HCT116 (cell line): ENCODE data around the gene SLC12A5. TPM values are rescaled to one million over a fixed set of nuclear protein-coding genes. Genes with fewer than 3 reads are reported as not detected.

Source experiments
- ATAC-seq: fragments of 200-7000 bp; cut with Tn5 transposase; 2 replicates; pipeline ENCODE4 v1.9.1; 2020; ENCODE audit warnings: mild to moderate bottlenecking, moderate library complexity
- BruUV-seq: library from RNA; stranded (reverse); fragments of 400-500 nt; replicated peaks from 2 replicates; lab custom pipeline; 2021; lab: Mats Ljungman, UMichigan
- CTCF ChIA-PET: fragments of 300-600 bp; sonication (Branson Sonifier 250); formaldehyde crosslinking; loops from one replicate; lab custom pipeline; 2021; ENCODE audit warnings: antibody characterized with exemption; lab: Charles Lee
- POLR2A ChIA-PET: fragments of 300-600, 350-600 bp; sonication (Branson Sonifier 250); formaldehyde crosslinking; loops from one replicate; lab custom pipeline; 2021; ENCODE audit warnings: antibody characterized with exemption; lab: Charles Lee
- RAD21 ChIA-PET, 2 experiments: fragments of 300-600 bp; sonication (Branson Sonifier 250); formaldehyde crosslinking; loops; one replicate each; lab custom pipeline; 2023; ENCODE audit warnings: low total read pairs in 2 of 2; ENCODE audit not compliant: uncharacterized antibody in 2 of 2, unreplicated experiment in 2 of 2, low non-redundant PET in 1 of 2; lab: Charles Lee
- DNase-seq: peaks from one replicate; pipeline ENCODE4 v3.0.0-alpha.2; 2010; ENCODE audit warnings: low read depth, low spot score
- H2AFZ ChIP-seq: fragments of 200-600 bp; shearing (Covaris generic), sonication (generic); 2 replicates; pipeline ENCODE4 v1.6.1; 2017; ENCODE audit warnings: low read depth, mixed run types, mixed read lengths, antibody characterized with exemption, low read length; ENCODE audit not compliant: poor library complexity, severe bottlenecking
- H3K27ac ChIP-seq: 2 replicates; pipeline ENCODE4 v1.5.1; 2012; ENCODE audit warnings: low read depth, low read length
- H3K27me3 ChIP-seq: fragments of 200-600 bp; sonication (generic); 2 replicates; pipeline ENCODE4 v1.6.1; 2016; ENCODE audit warnings: mixed run types, low read length, mixed read lengths; ENCODE audit not compliant: insufficient read depth
- H3K36me3 ChIP-seq, 2 experiments: fragments of 200-500 bp in 1 of 2; fragments of 200-600 bp in 1 of 2; sonication (Bioruptor generic) in 1 of 2; sonication (generic) in 1 of 2; 2 replicates each; pipeline versions ENCODE4 v1.5.1 to v1.6.1; 2014 to 2016; ENCODE audit warnings: low read length in 2 of 2, inconsistent platforms in 1 of 2, mixed read lengths in 1 of 2, mixed run types in 1 of 2; ENCODE audit not compliant: insufficient read depth in 2 of 2, control insufficient read depth in 1 of 2
- H3K4me1 ChIP-seq, 2 experiments: fragments of 200-600 bp in 1 of 2; sonication (generic) in 1 of 2; 2 replicates each; pipeline versions ENCODE4 v1.5.1 to v1.6.1; 2012 to 2017; ENCODE audit warnings: low read length in 2 of 2, inconsistent platforms in 1 of 2, mild to moderate bottlenecking in 1 of 2, mixed read lengths in 1 of 2, mixed run types in 1 of 2, moderate library complexity in 1 of 2; ENCODE audit not compliant: insufficient read depth in 2 of 2, control insufficient read depth in 1 of 2
- H3K4me2 ChIP-seq: fragments of 200-600 bp; sonication (generic); 2 replicates; pipeline ENCODE4 v1.6.1; 2017; ENCODE audit warnings: mixed run types, low read length, mixed read lengths
- H3K4me3 ChIP-seq, 2 experiments: fragments of 200-600 bp in 1 of 2; sonication (generic) in 1 of 2; replicated peaks in 1 of 2; 2 replicates each; pipeline ENCODE4 v1.5.1; 2011 to 2016; ENCODE audit warnings: low read length in 2 of 2, control low read depth in 1 of 2, low read depth in 1 of 2, mild to moderate bottlenecking in 1 of 2, mixed read lengths in 1 of 2, mixed run types in 1 of 2
- H3K79me2 ChIP-seq: fragments of 200-600 bp; sonication (generic); 2 replicates; pipeline ENCODE4 v1.6.1; 2017; ENCODE audit warnings: mild to moderate bottlenecking, mixed run types, low read length, moderate library complexity, mixed read lengths; ENCODE audit not compliant: insufficient read depth
- H3K9ac ChIP-seq: fragments of 200-600 bp; sonication (generic); 2 replicates; pipeline ENCODE4 v1.6.1; 2016; ENCODE audit warnings: low read length, mixed read lengths
- H3K9me2 ChIP-seq: fragments of 200-600 bp; sonication (generic), shearing (Covaris generic); 2 replicates; pipeline ENCODE4 v1.6.1; 2017; ENCODE audit warnings: mixed run types, mild to moderate bottlenecking, moderate library complexity; ENCODE audit not compliant: insufficient read depth
- H3K9me3 ChIP-seq, 2 experiments: fragments of 200-500 bp in 1 of 2; fragments of 200-600 bp in 1 of 2; sonication (Bioruptor generic) in 1 of 2; sonication (generic) in 1 of 2; 2 replicates each; pipeline ENCODE4 v1.6.1; 2014 to 2017; ENCODE audit warnings: low read length in 2 of 2, mixed read lengths in 2 of 2, inconsistent platforms in 1 of 2, low read depth in 1 of 2, mild to moderate bottlenecking in 1 of 2, mixed run types in 1 of 2, moderate library complexity in 1 of 2; ENCODE audit not compliant: control insufficient read depth in 1 of 2, insufficient read depth in 1 of 2
- H4K20me1 ChIP-seq: fragments of 200-600 bp; sonication (generic), shearing (Covaris generic); 2 replicates; pipeline ENCODE4 v1.6.1; 2017; ENCODE audit warnings: mixed run types, mild to moderate bottlenecking, moderate library complexity; ENCODE audit not compliant: insufficient read depth
- CBX3 ChIP-seq: IDR thresholded peaks from 2 replicates; pipeline ENCODE4 v1.6.1; 2012; ENCODE audit warnings: low read depth
- POLR2A ChIP-seq: IDR thresholded peaks from 2 replicates; pipeline ENCODE4 v1.7.0; 2011; ENCODE audit warnings: borderline replicate concordance; ENCODE audit not compliant: insufficient read depth, insufficient read length; ENCODE audit errors: extremely low read depth
- SIN3A ChIP-seq: IDR thresholded peaks from 2 replicates; pipeline ENCODE4 v1.6.1; 2012; ENCODE audit warnings: low read depth
- SRF ChIP-seq: IDR thresholded peaks from 2 replicates; pipeline ENCODE4 v1.6.1; 2012; ENCODE audit warnings: low read depth
- TCF7L2 ChIP-seq: IDR thresholded peaks from 2 replicates; pipeline ENCODE4 v1.7.0; 2011; ENCODE audit warnings: borderline replicate concordance, inconsistent platforms; ENCODE audit not compliant: insufficient read depth, insufficient read length; ENCODE audit errors: extremely low read depth
- YY1 ChIP-seq: IDR thresholded peaks from 2 replicates; pipeline ENCODE4 v1.6.1; 2011; ENCODE audit warnings: low read length, low read depth, moderate library complexity, mild to moderate bottlenecking; ENCODE audit not compliant: insufficient replicate concordance; ENCODE audit errors: extremely low read depth
- ZNF274 ChIP-seq: fragments of 200-500 bp; sonication (Bioruptor generic); IDR thresholded peaks from 2 replicates; pipeline ENCODE4 v1.6.1; 2014; ENCODE audit warnings: mild to moderate bottlenecking, low read depth, low read length, inconsistent platforms
- intact Hi-C: fragments of 100-400 bp; cut with micrococcal nuclease; formaldehyde crosslinking; loops from 2 replicates; pipeline ENCODE4 v1.10.0; 2022
- total RNA-seq: library from RNA; stranded (reverse); gene quantifications from one replicate; pipeline ENCODE4 v1.2.1, GENCODE V29; 2021; ENCODE audit not compliant: unreplicated experiment
- TF ChIP-seq, protein P1 (sequence below): IDR thresholded peaks from 2 replicates; pipeline ENCODE4 v1.6.1; 2012
- TF ChIP-seq, protein P2 (sequence below), 3 experiments: fragments of 200-600 bp in 1 of 3; sonication (generic) in 1 of 3; IDR thresholded peaks in 2 of 3; conservative IDR thresholded peaks in 1 of 3; 2 replicates each; pipeline ENCODE4 v1.5.1; 2012 to 2017; ENCODE audit warnings: low read depth in 2 of 3, low read length in 2 of 3, antibody characterized with exemption in 1 of 3, borderline replicate concordance in 1 of 3, control low read depth in 1 of 3, mild to moderate bottlenecking in 1 of 3, mixed read lengths in 1 of 3, mixed run types in 1 of 3, moderate library complexity in 1 of 3; ENCODE audit not compliant: insufficient read depth in 1 of 3

The SLC12A5 gene
- total RNA-seq, 1 experiment from 2014 or later: 1.9 TPM

- TF ChIP-seq POLR2A (no peak), TCF7L2 (no peak), SIN3A (no peak), ZNF274 (no peak), YY1 (no peak)
These were observed 54.1 kb downstream of the SLC12A5 start (continued) for GRCh38 chr20:46083101-46083500.

DNA sequence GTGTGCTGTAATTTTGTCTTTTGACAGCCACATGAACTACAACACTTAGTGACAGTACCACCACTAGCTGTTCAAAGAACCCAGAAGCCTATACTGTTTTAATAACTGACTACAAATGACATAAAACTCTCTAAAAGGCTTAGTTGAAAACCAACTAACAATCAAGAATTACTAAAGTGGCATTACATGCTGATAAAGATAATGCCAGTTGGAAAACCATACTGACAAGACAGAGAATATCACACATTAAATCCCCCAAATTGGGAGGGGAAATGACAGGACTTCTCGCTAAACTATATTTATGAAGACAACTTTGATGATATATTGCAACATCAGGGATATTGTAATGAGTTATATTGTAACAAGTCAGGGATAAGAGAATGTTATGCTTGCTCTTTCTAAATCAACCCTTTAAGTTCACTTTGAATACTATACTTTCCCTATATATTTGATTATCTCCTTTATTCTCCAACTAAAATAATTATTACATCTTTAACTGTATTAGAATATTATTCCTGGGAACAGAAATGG is 54.6 kb downstream of the SLC12A5 start:
- ChIA-PET POLR2A (no interaction called here), CTCF (interaction anchor here (1.0 to 1.8 kb wide), 2 partner anchors 61 to 114 kb away, joined by 4 to 6 read pairs; no protein-coding TSS in a partner anchor), RAD21 (no interaction called here)
- Histone ChIP-seq H3K79me2 (peaks cover 99% of the 10 kb centered on the region), H3K4me1 (peaks cover 24 to 41% of the 10 kb centered on the region in 2 experiments), H3K4me2 (no peak overlapping the region), H3K36me3 (peaks cover 0 to 8% of the 10 kb centered on the region in 2 experiments; a peak in 1 of 4 replicates), H3K9me2 (no peaks in the 10 kb centered on the region), H3K4me3 (no peak overlapping the region), H4K20me1 (peaks cover 41% of the 10 kb centered on the region; the same call in 1 of the 2 replicates), H3K27me3 (no peaks in the 10 kb centered on the region), H3K9me3 (no peaks in the 10 kb centered on the region), H3K27ac (no peak overlapping the region), H3K9ac (no peak overlapping the region), H2AFZ (no peak overlapping the region)
- TF ChIP-seq POLR2A (no peak), SRF (no peak), YY1 (no peak), CBX3 (no peak)
- TF ChIP-seq, protein P1, sequence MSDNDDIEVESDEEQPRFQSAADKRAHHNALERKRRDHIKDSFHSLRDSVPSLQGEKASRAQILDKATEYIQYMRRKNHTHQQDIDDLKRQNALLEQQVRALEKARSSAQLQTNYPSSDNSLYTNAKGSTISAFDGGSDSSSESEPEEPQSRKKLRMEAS: no peak
- TF ChIP-seq, protein P2, sequence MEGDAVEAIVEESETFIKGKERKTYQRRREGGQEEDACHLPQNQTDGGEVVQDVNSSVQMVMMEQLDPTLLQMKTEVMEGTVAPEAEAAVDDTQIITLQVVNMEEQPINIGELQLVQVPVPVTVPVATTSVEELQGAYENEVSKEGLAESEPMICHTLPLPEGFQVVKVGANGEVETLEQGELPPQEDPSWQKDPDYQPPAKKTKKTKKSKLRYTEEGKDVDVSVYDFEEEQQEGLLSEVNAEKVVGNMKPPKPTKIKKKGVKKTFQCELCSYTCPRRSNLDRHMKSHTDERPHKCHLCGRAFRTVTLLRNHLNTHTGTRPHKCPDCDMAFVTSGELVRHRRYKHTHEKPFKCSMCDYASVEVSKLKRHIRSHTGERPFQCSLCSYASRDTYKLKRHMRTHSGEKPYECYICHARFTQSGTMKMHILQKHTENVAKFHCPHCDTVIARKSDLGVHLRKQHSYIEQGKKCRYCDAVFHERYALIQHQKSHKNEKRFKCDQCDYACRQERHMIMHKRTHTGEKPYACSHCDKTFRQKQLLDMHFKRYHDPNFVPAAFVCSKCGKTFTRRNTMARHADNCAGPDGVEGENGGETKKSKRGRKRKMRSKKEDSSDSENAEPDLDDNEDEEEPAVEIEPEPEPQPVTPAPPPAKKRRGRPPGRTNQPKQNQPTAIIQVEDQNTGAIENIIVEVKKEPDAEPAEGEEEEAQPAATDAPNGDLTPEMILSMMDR (IDR thresholded peaks at IDR 0.05 in 2 of 3, conservative IDR thresholded peaks at IDR 0.05 in 1 of 3; ENCODE audit: borderline replicate concordance in 1 of 3, insufficient read depth in 1 of 3, low read depth in 2 of 3, low read length in 2 of 3): no peak
- intact Hi-C loops: no loop called here
- ATAC-seq (no peak), DNase-seq (no peak)
- no TSS peak for BruUV-seq
